AG04450 (cell line): ENCODE results near the gene FAM217B. TPM values are rescaled to one million over a fixed set of nuclear protein-coding genes. Genes with fewer than 3 reads are reported as not detected.

ENCODE experiments used
- CTCF ChIA-PET: fragments of 300-600, 350-600 bp; formaldehyde crosslinking; extraction: SDS; loops from one replicate; lab custom pipeline; 2022; ENCODE audit warnings: antibody characterized with exemption, inconsistent platforms; lab: Charles Lee
- POLR2A ChIA-PET: fragments of 350-600 bp; formaldehyde crosslinking; extraction: SDS; loops from one replicate; lab custom pipeline; 2021; ENCODE audit warnings: antibody characterized with exemption, inconsistent platforms; lab: Yijun Ruan, JAX
- DNase-seq: peaks from one replicate; pipeline ENCODE4 v3.0.0-alpha.2; 2011; ENCODE audit warnings: low read depth, low spot score
- H3K27ac ChIP-seq: one replicate; pipeline ENCODE4 v1.5.1; 2012; ENCODE audit warnings: low read depth, low read length, control low read depth
- H3K27me3 ChIP-seq: one replicate; pipeline ENCODE4 v1.6.0; 2012; ENCODE audit warnings: low read length; ENCODE audit not compliant: control insufficient read depth, insufficient read depth
- H3K4me3 ChIP-seq: 2 replicates; pipeline ENCODE4 v1.5.1; 2011; ENCODE audit warnings: mild to moderate bottlenecking, low read depth, low read length, control low read depth
- H3K9me3 ChIP-seq: 2 replicates; pipeline ENCODE4 v1.5.1; 2012; ENCODE audit warnings: low read length; ENCODE audit not compliant: control insufficient read depth, insufficient read depth
- polyA plus RNA-seq: library from polyadenylated mRNA; depleted of rRNA; stranded (reverse); fragments of >200 nt; gene quantifications from 2 replicates; pipeline ENCODE4 v1.2.3, GENCODE V29; 2011
- TF ChIP-seq, protein P1 (sequence below): IDR thresholded peaks from 2 replicates; pipeline ENCODE4 v1.5.1; 2011; ENCODE audit warnings: low read depth, low read length, control low read depth, inconsistent platforms

FAM217B gene
- polyA plus RNA-seq, 1 experiment, result 11.7 TPM

DNA sequence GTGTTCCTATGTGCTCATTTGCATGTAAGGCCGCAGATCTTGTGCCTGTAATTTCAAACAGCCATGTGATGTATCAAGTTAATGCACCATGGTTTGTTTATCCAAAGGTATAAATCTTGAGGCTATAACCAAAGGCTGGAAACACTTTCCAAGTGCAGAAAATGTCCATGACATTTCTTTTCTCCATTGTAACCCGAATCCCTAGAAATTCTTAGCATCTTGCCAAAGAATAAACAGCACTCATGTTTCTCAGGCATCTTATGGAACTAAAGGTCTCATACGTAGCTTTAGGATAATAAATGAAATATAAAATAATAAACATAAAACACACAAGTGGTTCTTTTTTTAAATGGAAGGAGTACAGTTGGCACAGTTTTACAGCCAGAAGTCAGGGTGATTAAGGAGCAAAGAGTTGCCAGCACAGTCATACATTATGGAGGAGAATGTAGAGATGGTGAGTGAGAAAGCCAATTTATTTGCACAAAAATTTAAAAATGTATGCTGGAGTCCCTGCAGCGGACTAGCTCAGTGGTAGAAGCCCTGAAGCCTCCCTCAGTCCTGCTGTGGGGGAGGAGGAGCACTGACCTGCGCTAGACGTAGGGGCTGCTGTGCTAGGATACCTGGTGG, 36.1 kb downstream of the FAM217B start:
- Histone ChIP-seq H3K27me3 (no peaks in the 10 kb centered on the region), H3K9me3 (no peaks in the 10 kb centered on the region), H3K4me3 (no peak overlapping the region), H3K27ac (no peak overlapping the region)
- CTCF ChIA-PET, result interaction anchor here (1.0 to 1.2 kb wide), 2 partner anchors 9 to 17 kb away, joined by 3 read pairs; no protein-coding TSS in a partner anchor
- peak; percentile 30 for DNase-seq
- TF ChIP-seq, protein P1, sequence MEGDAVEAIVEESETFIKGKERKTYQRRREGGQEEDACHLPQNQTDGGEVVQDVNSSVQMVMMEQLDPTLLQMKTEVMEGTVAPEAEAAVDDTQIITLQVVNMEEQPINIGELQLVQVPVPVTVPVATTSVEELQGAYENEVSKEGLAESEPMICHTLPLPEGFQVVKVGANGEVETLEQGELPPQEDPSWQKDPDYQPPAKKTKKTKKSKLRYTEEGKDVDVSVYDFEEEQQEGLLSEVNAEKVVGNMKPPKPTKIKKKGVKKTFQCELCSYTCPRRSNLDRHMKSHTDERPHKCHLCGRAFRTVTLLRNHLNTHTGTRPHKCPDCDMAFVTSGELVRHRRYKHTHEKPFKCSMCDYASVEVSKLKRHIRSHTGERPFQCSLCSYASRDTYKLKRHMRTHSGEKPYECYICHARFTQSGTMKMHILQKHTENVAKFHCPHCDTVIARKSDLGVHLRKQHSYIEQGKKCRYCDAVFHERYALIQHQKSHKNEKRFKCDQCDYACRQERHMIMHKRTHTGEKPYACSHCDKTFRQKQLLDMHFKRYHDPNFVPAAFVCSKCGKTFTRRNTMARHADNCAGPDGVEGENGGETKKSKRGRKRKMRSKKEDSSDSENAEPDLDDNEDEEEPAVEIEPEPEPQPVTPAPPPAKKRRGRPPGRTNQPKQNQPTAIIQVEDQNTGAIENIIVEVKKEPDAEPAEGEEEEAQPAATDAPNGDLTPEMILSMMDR, result no peak
- POLR2A ChIA-PET, result no interaction called here

DNA sequence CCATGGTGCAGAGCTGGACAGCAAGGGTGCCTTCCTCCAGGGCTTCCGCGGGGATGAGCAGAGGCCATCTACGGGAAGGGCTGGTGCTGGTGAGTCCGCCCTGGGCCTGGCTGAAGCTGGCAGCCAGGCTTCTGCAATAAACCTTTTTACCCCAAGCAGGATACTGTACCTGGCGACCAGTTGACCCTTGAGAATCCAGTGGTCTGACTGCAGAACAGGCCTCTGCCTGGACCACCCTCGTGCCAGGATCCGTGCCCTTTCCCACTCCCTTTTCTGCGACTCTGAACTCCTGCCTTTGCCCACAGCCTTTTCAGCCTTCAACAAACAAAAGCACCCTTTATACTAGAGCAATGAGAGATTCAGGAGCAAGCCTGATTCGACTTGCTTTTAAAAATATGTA, 36.9 kb downstream of the FAM217B start:
- Histone ChIP-seq H3K9me3 (no peaks in the 10 kb centered on the region), H3K4me3 (no peak overlapping the region), H3K27me3 (no peaks in the 10 kb centered on the region), H3K27ac (no peak overlapping the region)
- TF ChIP-seq, protein P1, result no peak
- ChIA-PET CTCF (no interaction called here), POLR2A (no interaction called here)
- no peak for DNase-seq

DNA sequence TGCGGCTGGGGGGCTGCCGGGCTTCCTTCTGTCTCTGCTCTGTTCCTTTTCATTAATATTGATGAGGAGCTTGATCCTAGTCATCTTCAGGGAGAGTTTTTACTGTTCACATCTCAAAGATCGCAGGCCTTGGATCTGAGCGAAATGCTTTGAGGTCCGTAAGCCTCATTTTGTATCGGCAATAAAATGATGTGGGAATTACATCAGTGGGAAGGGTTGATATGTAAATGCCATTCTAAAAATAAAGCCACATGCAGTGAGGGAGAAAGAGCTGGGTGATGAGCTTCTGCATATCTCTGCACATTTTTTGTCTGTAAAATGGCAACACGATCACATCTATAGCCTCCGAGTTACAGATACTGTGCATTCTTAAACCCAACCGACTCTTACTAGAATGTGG, 42.9 kb downstream of the FAM217B start:
- Histone ChIP-seq H3K27ac (no peak overlapping the region), H3K9me3 (no peaks in the 10 kb centered on the region), H3K27me3 (no peaks in the 10 kb centered on the region), H3K4me3 (no peak overlapping the region)
- TF ChIP-seq, protein P1, result no peak
- ChIA-PET CTCF (interaction anchor here (0.5 to 1.2 kb wide), 2 partner anchors 10 to 21 kb away, joined by 3 to 4 read pairs; no protein-coding TSS in a partner anchor), POLR2A (no interaction called here)
- no peak for DNase-seq

DNA sequence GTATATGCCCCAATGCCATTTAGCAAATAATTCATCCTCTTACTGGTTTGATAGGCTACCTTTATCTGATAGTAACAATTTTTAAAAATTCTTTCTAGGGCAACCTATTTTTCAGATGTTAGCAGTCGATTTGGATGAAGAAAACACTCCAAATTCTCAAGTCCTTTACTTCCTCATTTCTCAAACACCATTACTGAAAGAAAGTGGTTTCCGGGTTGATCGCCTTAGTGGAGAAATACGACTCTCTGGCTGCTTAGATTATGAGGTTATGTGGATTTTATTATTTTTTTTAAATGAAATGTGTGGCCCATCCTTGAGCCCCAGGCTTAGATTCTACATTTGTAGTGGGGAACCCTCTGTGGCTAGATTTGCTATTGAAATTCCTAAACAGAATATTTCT, 44.4 kb downstream of the FAM217B start:
- no peak for DNase-seq
- ChIA-PET POLR2A (no interaction called here), CTCF (interaction anchor here (1.4 kb wide), 1 partner anchor 8 kb away, joined by 3 read pairs; no protein-coding TSS in a partner anchor)
- TF ChIP-seq, protein P1, result no peak
- H3K27me3 ChIP-seq, result no peaks in the 10 kb centered on the region
- no peaks in the 10 kb centered on the region for H3K9me3 ChIP-seq
- H3K27ac ChIP-seq, result no peak overlapping the region
- no peak overlapping the region for H3K4me3 ChIP-seq

DNA sequence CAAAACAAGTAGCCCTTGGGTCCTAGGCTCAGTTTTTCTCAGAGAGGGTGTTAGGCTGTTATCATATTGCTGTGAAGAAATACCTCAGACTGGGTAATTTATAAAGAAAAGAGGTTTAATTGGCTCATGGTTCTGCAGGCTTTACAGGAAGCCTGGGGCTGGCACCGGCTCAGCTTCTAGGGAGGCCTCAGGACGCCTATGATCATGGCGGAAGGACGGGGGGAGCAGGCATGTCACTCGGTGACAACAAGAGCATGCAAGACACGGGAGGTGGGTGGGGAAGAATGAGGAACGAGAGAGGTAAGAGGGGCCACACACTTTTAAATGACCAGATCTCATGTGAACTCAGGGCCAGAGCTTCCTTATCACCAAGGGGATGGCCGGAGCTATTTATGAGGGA, 45.0 kb downstream of the FAM217B start:
- Histone ChIP-seq H3K4me3 (no peak overlapping the region), H3K9me3 (no peaks in the 10 kb centered on the region), H3K27me3 (no peaks in the 10 kb centered on the region), H3K27ac (no peak overlapping the region)
- ChIA-PET POLR2A (no interaction called here), CTCF (interaction anchor here (1.4 kb wide), 1 partner anchor 9 kb away, joined by 3 read pairs; no protein-coding TSS in a partner anchor)
- TF ChIP-seq, protein P1, result no peak
- no peak for DNase-seq
